ENCODE measurements around the gene DUSP14.

DUSP14 gene

DNA sequence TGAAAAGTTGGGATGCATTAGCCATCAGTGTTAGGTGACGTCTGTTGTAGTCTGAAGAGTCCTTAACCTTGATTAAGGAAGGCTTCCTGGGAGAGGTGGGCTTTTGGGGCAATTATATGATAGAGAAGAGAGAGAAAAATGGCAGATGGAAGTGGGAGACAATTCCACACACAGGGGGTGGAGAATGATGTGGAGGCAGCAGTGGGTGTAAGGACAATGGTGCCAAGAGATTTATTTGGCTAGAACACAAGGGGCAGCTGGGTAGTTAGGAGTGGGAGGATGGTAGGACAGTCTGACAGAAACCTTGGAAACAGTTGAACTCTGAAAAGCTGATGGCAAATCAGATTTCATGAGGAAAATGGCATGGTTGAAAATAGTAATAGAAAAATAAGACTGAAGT lies 10.7 kb upstream of the DUSP14 start:
- H3K4me3 ChIP-seq (ENCODE audit: low read depth, low read length) = no peak overlapping the region
- TF ChIP-seq, protein P1, sequence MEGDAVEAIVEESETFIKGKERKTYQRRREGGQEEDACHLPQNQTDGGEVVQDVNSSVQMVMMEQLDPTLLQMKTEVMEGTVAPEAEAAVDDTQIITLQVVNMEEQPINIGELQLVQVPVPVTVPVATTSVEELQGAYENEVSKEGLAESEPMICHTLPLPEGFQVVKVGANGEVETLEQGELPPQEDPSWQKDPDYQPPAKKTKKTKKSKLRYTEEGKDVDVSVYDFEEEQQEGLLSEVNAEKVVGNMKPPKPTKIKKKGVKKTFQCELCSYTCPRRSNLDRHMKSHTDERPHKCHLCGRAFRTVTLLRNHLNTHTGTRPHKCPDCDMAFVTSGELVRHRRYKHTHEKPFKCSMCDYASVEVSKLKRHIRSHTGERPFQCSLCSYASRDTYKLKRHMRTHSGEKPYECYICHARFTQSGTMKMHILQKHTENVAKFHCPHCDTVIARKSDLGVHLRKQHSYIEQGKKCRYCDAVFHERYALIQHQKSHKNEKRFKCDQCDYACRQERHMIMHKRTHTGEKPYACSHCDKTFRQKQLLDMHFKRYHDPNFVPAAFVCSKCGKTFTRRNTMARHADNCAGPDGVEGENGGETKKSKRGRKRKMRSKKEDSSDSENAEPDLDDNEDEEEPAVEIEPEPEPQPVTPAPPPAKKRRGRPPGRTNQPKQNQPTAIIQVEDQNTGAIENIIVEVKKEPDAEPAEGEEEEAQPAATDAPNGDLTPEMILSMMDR (IDR thresholded peaks at IDR 0.05; ENCODE audit: low read depth, low read length) = no peak
- H3K27ac ChIP-seq = no peak overlapping the region
- no peak for DNase-seq
- no peaks in the 10 kb centered on the region for H3K27me3 ChIP-seq (ENCODE audit: insufficient read depth, low read depth, severe bottlenecking)
- no peaks in the 10 kb centered on the region for H3K9me3 ChIP-seq (ENCODE audit: severe bottlenecking)
- peaks cover 38% of the 10 kb centered on the region for H3K36me3 ChIP-seq

- DNase-seq = no peak
- no peaks in the 10 kb centered on the region for H3K9me3 ChIP-seq (ENCODE audit: severe bottlenecking)
- no peak overlapping the region for H3K4me3 ChIP-seq (ENCODE audit: low read depth, low read length)
- H3K27me3 ChIP-seq (ENCODE audit: insufficient read depth, low read depth, severe bottlenecking) = no peaks in the 10 kb centered on the region
- TF ChIP-seq, protein P1 (IDR thresholded peaks at IDR 0.05; ENCODE audit: low read depth, low read length) = no peak
- no peak overlapping the region for H3K27ac ChIP-seq
- H3K36me3 ChIP-seq = peaks cover 29% of the 10 kb centered on the region
Measured at GRCh38 chr17:37480427-37480826, 9.3 kb upstream of the DUSP14 start.

DNA sequence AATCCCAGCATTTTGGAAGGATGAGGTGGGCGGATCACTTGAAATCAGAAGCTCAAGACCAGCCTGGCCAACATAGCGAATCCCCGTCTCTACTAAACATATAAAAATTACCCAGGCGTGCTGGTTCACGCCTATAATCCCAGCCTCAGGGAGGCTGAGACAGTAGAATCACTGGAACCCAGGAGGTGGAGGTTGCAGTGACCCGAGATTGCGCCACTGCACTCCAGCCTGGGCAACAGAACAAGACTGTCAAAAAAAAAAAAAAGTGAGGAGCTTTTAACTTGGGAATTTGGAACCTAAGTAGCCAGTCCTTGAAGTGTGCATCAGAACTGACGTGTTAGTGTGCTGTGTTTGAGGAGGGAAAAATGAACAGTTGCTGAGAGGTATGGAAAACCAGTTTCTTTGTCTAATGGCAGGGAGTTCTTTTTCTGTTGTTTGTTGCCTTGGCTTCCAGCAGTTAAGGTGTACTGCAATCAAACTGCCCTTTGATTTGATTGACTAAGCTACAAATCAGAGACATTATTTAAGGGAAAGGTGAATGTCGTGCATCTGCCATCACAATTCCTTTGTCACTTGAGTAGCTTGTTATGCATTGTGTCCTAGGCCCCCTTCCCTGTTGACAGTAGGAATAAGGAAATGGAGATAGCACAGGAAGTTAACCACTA lies 8.6 kb upstream of the DUSP14 start:
- Histone ChIP-seq H3K27me3 (ENCODE audit: insufficient read depth, low read depth, severe bottlenecking) (no peaks in the 10 kb centered on the region), H3K27ac (no peak overlapping the region), H3K9me3 (ENCODE audit: severe bottlenecking) (no peaks in the 10 kb centered on the region), H3K4me3 (ENCODE audit: low read depth, low read length) (no peak overlapping the region), H3K36me3 (peaks cover 22% of the 10 kb centered on the region)
- no peak for DNase-seq
- TF ChIP-seq, protein P1 (IDR thresholded peaks at IDR 0.05; ENCODE audit: low read depth, low read length) = no peak

DNA sequence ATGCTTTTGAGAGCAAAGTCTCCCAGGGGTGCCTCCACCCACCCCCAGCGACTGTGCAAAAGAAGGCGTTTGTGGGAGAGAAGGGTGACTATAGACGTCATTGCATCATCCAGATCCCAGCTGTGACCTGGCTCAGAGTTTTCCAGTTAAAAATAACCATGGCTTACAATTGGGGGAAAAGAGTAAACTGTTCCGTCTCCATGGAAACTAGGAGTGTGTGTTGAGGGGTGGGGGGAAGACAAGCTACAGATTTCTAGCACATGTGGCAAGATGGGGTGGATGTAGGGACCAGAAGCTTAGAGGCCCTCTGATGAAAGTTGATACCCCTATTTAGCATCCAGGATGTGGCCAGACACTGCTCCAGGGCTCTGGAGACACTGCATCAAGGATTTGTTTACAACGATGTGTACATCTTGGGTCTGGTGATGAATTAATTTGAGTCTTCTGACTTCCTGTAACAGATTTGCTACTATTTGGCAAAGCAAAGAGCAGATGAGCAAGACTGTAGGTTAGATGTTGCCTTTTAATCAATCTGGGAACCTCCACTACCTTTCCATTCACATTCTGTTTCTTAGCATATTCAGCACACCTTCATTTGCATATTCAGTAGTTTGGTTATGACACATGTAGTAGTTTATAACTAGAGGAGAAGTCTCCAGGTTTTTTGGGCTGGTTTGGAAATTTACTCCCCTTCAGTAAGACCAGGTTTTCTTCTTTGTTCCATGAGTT lies 6.2 kb upstream of the DUSP14 start:
- Histone ChIP-seq H3K4me3 (ENCODE audit: low read depth, low read length) (no peak overlapping the region), H3K9me3 (ENCODE audit: severe bottlenecking) (no peaks in the 10 kb centered on the region), H3K36me3 (peaks cover 7% of the 10 kb centered on the region), H3K27me3 (ENCODE audit: insufficient read depth, low read depth, severe bottlenecking) (no peaks in the 10 kb centered on the region), H3K27ac (no peak overlapping the region)
- DNase-seq = no peak
- TF ChIP-seq, protein P1 (IDR thresholded peaks at IDR 0.05; ENCODE audit: low read depth, low read length) = no peak

DNA sequence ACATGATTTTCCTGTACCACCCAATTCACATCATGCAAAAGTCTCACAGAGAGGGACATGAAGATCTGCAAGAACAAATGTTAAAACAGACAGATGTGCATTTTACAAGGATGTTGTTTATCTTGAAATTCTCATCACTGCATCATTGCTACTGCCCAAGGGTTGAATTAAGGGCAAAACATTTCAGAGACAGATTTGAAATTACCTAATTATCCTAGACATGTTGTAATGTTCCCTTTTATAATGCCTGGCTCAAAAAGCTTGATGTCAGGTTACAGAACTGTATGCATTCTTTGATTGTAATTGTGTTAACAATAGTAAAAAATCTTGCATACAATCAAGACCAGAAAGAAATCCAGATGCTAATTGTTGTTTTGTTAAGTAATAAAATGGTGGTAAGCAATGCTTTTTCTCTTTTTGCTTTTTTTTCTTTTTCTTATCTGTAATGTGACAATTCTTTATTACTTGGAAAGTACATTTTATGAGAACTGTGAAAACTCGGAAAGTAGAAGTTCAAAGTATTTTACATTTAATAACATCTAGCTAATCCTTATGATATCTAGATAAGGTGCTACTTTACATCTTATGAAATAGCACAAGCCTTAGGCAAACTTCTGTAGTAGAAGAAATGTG lies 3.6 kb upstream of the DUSP14 start:
- H3K36me3 ChIP-seq = no peaks in the 10 kb centered on the region; the same call in 1 of the 2 replicates
- no peak for DNase-seq
- H3K9me3 ChIP-seq (ENCODE audit: severe bottlenecking) = no peaks in the 10 kb centered on the region
- no peaks in the 10 kb centered on the region for H3K27me3 ChIP-seq (ENCODE audit: insufficient read depth, low read depth, severe bottlenecking)
- H3K27ac ChIP-seq = no peak overlapping the region
- TF ChIP-seq, protein P1 (IDR thresholded peaks at IDR 0.05; ENCODE audit: low read depth, low read length) = no peak
- no peak overlapping the region for H3K4me3 ChIP-seq (ENCODE audit: low read depth, low read length)
